Measurements from ENCODE around the gene BHLHE23.

DNA sequence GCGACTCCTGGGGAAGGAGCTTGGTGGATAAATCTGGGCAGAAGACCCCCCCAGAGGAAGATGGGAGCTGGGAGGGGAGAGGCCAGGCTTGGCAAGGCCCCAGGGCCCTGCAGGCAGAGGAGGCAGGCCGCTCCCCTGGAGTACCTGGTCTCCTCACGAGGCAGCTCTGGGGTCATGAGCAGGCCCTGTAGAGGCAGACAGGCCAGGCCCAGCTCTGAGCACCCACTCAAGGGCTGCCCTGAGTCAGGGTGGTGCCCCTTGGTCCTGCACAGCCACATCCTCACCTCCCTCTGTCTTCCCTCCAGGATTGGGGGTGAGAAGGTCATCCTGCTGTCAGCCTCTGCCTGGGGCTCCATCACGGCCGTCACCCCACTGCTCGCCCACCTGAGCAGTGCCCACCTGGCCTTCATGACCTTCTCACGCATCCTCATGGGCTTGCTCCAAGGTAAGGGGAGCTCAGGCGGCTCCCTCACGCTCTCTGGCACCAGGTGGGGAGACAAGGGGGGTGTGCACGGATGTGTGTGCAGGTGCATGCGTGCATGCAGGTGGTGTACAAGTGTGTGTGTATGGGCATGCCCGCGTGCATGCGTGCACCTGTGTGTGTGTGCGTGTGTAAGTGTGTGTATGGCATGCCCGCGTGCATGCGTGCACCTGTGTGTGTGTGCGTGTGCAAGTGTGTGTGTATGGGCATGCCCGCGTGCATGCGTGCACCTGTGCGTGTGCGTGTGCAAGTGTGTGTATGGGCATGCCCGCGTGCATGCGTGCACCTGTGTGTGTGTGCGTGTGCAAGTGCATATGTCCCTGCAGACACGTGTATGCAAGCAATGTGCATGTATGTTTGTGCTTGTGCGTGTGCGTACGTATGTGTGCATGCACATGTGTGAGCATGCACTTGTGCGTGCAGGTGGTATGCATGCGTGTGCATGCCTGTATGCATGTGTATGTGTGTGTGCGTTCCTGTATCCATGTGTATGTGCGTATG is 49.3 kb downstream of the BHLHE23 start:
- no peak for TF ChIP-seq CREB1 (IDR thresholded peaks at IDR 0.05; ENCODE audit: low read depth)
- TF ChIP-seq TCF12 (IDR thresholded peaks at IDR 0.05; ENCODE audit: low read depth) = no peak
- no peak for TF ChIP-seq EP300 (IDR thresholded peaks at IDR 0.05; ENCODE audit: borderline replicate concordance)
- no peak for TF ChIP-seq TEAD4 (IDR thresholded peaks at IDR 0.05)
